Right hindlimb (tissue), 1 donor: Measurements from ENCODE around the gene TMEM243.
"Not testable (repeated sequence)": the region's sequence is repeated elsewhere in the genome, so short reads cannot be mapped to it uniquely, and the experiment has no call there.

Source experiments
- DNase-seq: peaks from one replicate; pipeline ENCODE4 v3.0.0-alpha.2; 2018

The TMEM243 gene

GRCh38 chr7:87219545-87220025 lies at the start of gene TMEM243:
TSS of gene TMEM243 (minus strand) at chr7:87219732. CDS start at chr7:87219503, 229 bp downstream.
- DNase-seq, result peak; percentile 84

GRCh38 chr7:87267239-87267900 lies 47.8 kb upstream of the TMEM243 start:
- no peak for DNase-seq

GRCh38 chr7:87263537-87263936 lies 44.0 kb upstream of the TMEM243 start:
- no peak for DNase-seq

- no peak for DNase-seq
Observed at GRCh38 chr7:87253589-87254087, 34.1 kb upstream of the TMEM243 start.

GRCh38 chr7:87245671-87246070 lies 26.1 kb upstream of the TMEM243 start:
- not testable (repeated sequence) for DNase-seq

- DNase-seq, result not testable (repeated sequence)
Observed at GRCh38 chr7:87238464-87239051, 19.0 kb upstream of the TMEM243 start.

GRCh38 chr7:87234949-87235348 lies 15.4 kb upstream of the TMEM243 start:
- no peak for DNase-seq

GRCh38 chr7:87231711-87232110 lies 12.2 kb upstream of the TMEM243 start:
- no peak for DNase-seq

GRCh38 chr7:87231258-87231657 lies 11.7 kb upstream of the TMEM243 start:
- peak; percentile 44 for DNase-seq

GRCh38 chr7:87226495-87226894 lies 7.0 kb upstream of the TMEM243 start:
- DNase-seq, result no peak

- DNase-seq, result no peak
Observed at GRCh38 chr7:87225696-87226095, 6.2 kb upstream of the TMEM243 start.

- no peak for DNase-seq
Observed at GRCh38 chr7:87223666-87224065, 4.1 kb upstream of the TMEM243 start.

- peak; percentile 43 for DNase-seq
Observed at GRCh38 chr7:87220734-87221215, 1.2 kb upstream of the TMEM243 start.

GRCh38 chr7:87220026-87220733 lies 648 bp upstream of the TMEM243 start:
- peak; percentile 82 for DNase-seq

GRCh38 chr7:87218796-87219544 lies 562 bp downstream of the TMEM243 start:
- peak; percentile 68 for DNase-seq

GRCh38 chr7:87217983-87218653 lies 1.4 kb downstream of the TMEM243 start:
- DNase-seq, result no peak

- no peak for DNase-seq
Observed at GRCh38 chr7:87216701-87217508, 2.6 kb downstream of the TMEM243 start.

GRCh38 chr7:87215046-87215445 lies 4.5 kb downstream of the TMEM243 start:
- DNase-seq, result no peak

- no peak for DNase-seq
Observed at GRCh38 chr7:87213811-87214210, 5.7 kb downstream of the TMEM243 start.

GRCh38 chr7:87213252-87213651 lies 6.3 kb downstream of the TMEM243 start:
- DNase-seq, result no peak

- DNase-seq, result no peak
Observed at GRCh38 chr7:87212498-87212897, 7.0 kb downstream of the TMEM243 start.
